Psoas muscle (tissue), 8 donors: ENCODE data around the gene NRF1. TPM values are rescaled to one million over a fixed set of nuclear protein-coding genes. Genes with fewer than 3 reads are reported as not detected.
"Not testable (repeated sequence)": the region's sequence is repeated elsewhere in the genome, so short reads cannot be mapped to it uniquely, and the experiment has no call there.

Source experiments
- ATAC-seq, 4 donors: fragments of 200-7000 bp; cut with Tn5 transposase; one replicate each; pipeline ENCODE4 v1.9.1; 2020; ENCODE audit warnings: moderate library complexity in 3 of 4, mild to moderate bottlenecking in 2 of 4
- DNase-seq, 2 donors: peaks; one replicate each; pipeline ENCODE4 v3.0.0-alpha.2; 2020
- H3K27ac ChIP-seq: fragments of 200-600 bp; one replicate; pipeline ENCODE4 v1.8.0; 2022
- H3K27me3 ChIP-seq, 3 donors: fragments of 200-600 bp in 1 of 3; one replicate each; pipeline versions ENCODE4 v1.6.1 to v1.8.0; 2013 to 2022; ENCODE audit warnings: low read length in 2 of 3, mild to moderate bottlenecking in 2 of 3, moderate library complexity in 1 of 3; ENCODE audit not compliant: insufficient read depth in 3 of 3
- H3K36me3 ChIP-seq, 2 donors: fragments of 200-600 bp in 1 of 2; one replicate each; pipeline versions ENCODE4 v1.6.1 to v1.8.0; 2013 to 2022; ENCODE audit warnings: low read depth in 1 of 2, mild to moderate bottlenecking in 1 of 2, moderate library complexity in 1 of 2; ENCODE audit not compliant: insufficient read depth in 1 of 2
- H3K4me1 ChIP-seq: fragments of 200-600 bp; one replicate; pipeline ENCODE4 v1.8.0; 2022
- H3K4me3 ChIP-seq: fragments of 200-600 bp; one replicate; pipeline ENCODE4 v1.8.0; 2022; ENCODE audit warnings: mild to moderate bottlenecking
- H3K9me3 ChIP-seq: fragments of 200-600 bp; one replicate; pipeline ENCODE4 v1.8.0; 2022
- WGBS, 3 donors: extraction: QIAGEN DNeasy Blood & Tissue Kit; methylation state at CpG; one replicate each; pipeline versions ENCODE4 v1.1.6 to v1.1.7; 2013; 5-methylcytosine and 5-hydroxymethylcytosine counted together
- intact Hi-C, 2 donors: fragments of 100-400 bp; cut with DNase I; formaldehyde crosslinking; loops; one replicate each; pipeline versions ENCODE4 v1.11.0 to v1.14.2; 2022
- polyA plus RNA-seq, 3 donors: library from polyadenylated mRNA; stranded (reverse); fragments of 200-250 nt; gene quantifications; one replicate each; pipeline ENCODE4 v1.2.3, GENCODE V29; 2013
- total RNA-seq, 4 donors: library from RNA; stranded (reverse); fragmentation: NEBNext Ultra II Directional in 2 of 4; extraction: Animal tissue kit (Norgen Biotek cat#: 25700) in 2 of 4; gene quantifications; one replicate each; pipeline versions ENCODE4 v1.2.1 to v1.2.4, GENCODE V29; 2021 to 2023
- TF ChIP-seq, protein P1 (sequence below): fragments of 200-600 bp; IDR thresholded peaks from one replicate; pipeline ENCODE4 v1.8.0; 2022; ENCODE audit warnings: antibody characterized with exemption
- donor health status: healthy with polysubstance abuse.
- donor health status: DM: no; HTN: no; CAD: no; lungs with moderate emphysema.
- donor health status: Bipolar disorder and iron deficiency.
- donor health status: healthy.
- donor health status: DM: yes; HTN: yes; CAD: no.
- donor health status: DM: no; HTN: no; CAD: no.
- donor health status: DM: no; HTN: no; CAD: no.
- donor health status: DM: yes; HTN: yes; CAD: no.

NRF1 gene
- total and polyA plus RNA-seq, 7 donors = 4.4 to 13.7 (median 10.0) TPM

GRCh38 chr7:129597672-129598071 lies 13.8 kb upstream of the NRF1 start:
- no peak for ATAC-seq
- no peak overlapping the region for H3K4me3 ChIP-seq
- no peak for DNase-seq
- intact Hi-C loops = no loop called here
- no peaks in the 10 kb centered on the region for H3K36me3 ChIP-seq
- H3K27ac ChIP-seq = no peak overlapping the region
- peaks cover 0 to 2% (median 2%) of the 10 kb centered on the region in 3 donors for H3K27me3 ChIP-seq
- no peaks in the 10 kb centered on the region for H3K4me1 ChIP-seq
- TF ChIP-seq, protein P1, sequence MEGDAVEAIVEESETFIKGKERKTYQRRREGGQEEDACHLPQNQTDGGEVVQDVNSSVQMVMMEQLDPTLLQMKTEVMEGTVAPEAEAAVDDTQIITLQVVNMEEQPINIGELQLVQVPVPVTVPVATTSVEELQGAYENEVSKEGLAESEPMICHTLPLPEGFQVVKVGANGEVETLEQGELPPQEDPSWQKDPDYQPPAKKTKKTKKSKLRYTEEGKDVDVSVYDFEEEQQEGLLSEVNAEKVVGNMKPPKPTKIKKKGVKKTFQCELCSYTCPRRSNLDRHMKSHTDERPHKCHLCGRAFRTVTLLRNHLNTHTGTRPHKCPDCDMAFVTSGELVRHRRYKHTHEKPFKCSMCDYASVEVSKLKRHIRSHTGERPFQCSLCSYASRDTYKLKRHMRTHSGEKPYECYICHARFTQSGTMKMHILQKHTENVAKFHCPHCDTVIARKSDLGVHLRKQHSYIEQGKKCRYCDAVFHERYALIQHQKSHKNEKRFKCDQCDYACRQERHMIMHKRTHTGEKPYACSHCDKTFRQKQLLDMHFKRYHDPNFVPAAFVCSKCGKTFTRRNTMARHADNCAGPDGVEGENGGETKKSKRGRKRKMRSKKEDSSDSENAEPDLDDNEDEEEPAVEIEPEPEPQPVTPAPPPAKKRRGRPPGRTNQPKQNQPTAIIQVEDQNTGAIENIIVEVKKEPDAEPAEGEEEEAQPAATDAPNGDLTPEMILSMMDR = no peak
- no peaks in the 10 kb centered on the region for H3K9me3 ChIP-seq

DNA sequence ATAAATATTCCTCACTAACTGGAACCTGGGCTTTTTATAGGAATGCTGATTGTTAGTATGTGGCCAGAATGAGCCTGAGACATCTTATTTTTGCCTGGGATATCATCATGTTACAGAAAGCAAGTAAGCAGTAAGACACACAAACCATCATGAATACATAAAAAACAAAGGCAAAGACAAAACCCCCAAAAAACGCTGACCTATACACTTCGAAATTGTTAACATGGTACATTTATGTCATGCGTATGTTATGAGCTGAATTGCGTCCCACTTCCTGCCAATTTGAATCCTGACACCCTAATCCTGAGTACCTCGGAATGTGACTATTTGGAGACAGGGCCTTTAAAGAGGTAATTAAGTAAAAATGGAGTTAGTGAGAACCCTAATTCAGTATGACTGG lies 12.3 kb upstream of the NRF1 start:
- TF ChIP-seq, protein P1 = no peak
- no peak overlapping the region for H3K27ac ChIP-seq
- ATAC-seq (no peak), DNase-seq (no peak)
- intact Hi-C loops = no loop called here
- H3K4me1 ChIP-seq = no peaks in the 10 kb centered on the region
- no peak overlapping the region for H3K4me3 ChIP-seq
- no peaks in the 10 kb centered on the region for H3K36me3 ChIP-seq
- peaks cover 0 to 2% (median 2%) of the 10 kb centered on the region in 3 donors for H3K27me3 ChIP-seq
- WGBS, 3 donors = 75 to 82% (median 76%) methylated on average over 5 of the region's 5 CpGs
- no peaks in the 10 kb centered on the region for H3K9me3 ChIP-seq

DNA sequence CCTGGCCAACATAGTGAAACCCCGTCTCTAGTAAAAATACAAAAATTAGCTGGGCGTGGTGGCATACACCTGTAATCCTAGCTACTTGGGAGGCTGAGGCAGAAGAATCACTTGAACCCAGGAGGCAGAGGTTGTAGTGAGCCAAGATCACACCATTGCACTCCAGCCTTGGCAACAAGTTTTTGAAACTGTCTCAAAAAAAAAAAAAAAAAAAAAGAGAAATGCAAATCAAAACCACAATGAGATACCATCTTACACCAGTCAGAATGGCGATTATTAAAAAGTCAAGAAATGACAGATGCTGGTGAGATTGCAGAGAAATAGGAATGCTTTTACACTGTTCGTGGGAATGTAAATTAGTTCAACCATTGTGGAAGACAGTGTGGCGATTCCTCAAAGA lies 7.9 kb upstream of the NRF1 start:
- not testable (repeated sequence) for H3K4me3 ChIP-seq, ATAC-seq, H3K27ac ChIP-seq, H3K27me3 ChIP-seq, H3K4me1 ChIP-seq, DNase-seq, H3K36me3 ChIP-seq, H3K9me3 ChIP-seq
- WGBS, 3 donors = 73 to 83% (median 74%) methylated on average over 5 of the region's 5 CpGs
- intact Hi-C loops = loop anchor here in 1 of 2 donors (10.0 kb wide), 1 partner anchor 99 kb away; the partner anchor contains the start of gene SMKR1

DNA sequence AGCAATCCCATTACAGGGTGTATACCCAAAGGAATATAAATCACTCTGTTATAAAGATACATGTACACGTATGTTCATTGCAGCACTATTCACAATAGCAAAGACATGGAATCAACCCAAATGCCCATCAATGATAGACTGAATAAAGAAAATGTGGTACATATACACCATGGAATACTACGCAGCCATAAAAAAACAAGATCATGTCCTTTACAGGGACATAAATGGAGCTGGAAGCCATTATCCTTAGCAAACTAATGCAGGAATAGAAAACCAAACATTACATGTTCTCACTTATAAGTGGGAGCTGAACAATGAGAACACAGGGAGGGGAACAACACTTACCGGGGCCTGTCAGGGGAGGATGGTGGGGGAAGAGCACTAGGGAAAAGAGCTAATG lies 7.5 kb upstream of the NRF1 start:
- H3K4me1 ChIP-seq, DNase-seq, H3K27ac ChIP-seq, H3K9me3 ChIP-seq, H3K4me3 ChIP-seq, H3K27me3 ChIP-seq, ATAC-seq, H3K36me3 ChIP-seq: not testable (repeated sequence)
- WGBS, 3 donors = 87 to 91% (median 90%) methylated on average over 3 of the region's 3 CpGs
- intact Hi-C loops = loop anchor here in 1 of 2 donors (10.0 kb wide), 1 partner anchor 99 kb away; the partner anchor contains the start of gene SMKR1

GRCh38 chr7:129604713-129605437 lies 6.6 kb upstream of the NRF1 start:
- Histone ChIP-seq H3K4me1 (peaks cover 4% of the 10 kb centered on the region), H3K9me3 (no peaks in the 10 kb centered on the region), H3K4me3 (no peak overlapping the region), H3K36me3 (peaks cover 0 to 11% of the 10 kb centered on the region in 2 donors), H3K27me3 (no peaks in the 10 kb centered on the region), H3K27ac (no peak overlapping the region)
- TF ChIP-seq, protein P1 = no peak
- WGBS, 3 donors = 67 to 85% (median 82%) methylated on average over 8 of the region's 8 CpGs
- intact Hi-C loops = loop anchor here in 1 of 2 donors (10.0 kb wide), 1 partner anchor 100 kb away; the partner anchor contains the start of gene SMKR1
- ATAC-seq (no peak), DNase-seq (no peak)
